K562 (cell line): ENCODE results near the gene TXLNA. TPM values are rescaled to one million over a fixed set of nuclear protein-coding genes. Genes with fewer than 3 reads are reported as not detected.

Experiments used
- CBX3 ChIP-seq, 2 experiments: IDR thresholded peaks; 1 replicate in 1 of 2; 2 replicates in 1 of 2; pipeline ENCODE4 v1.6.1; 2012; ENCODE audit warnings: inconsistent platforms in 2 of 2, low read length in 2 of 2, borderline replicate concordance in 1 of 2, control low read depth in 1 of 2
- CTBP1 ChIP-seq: fragments of 450-650 bp; IDR thresholded peaks from 2 replicates; pipeline ENCODE4 v1.6.1; 2016; ENCODE audit warnings: borderline replicate concordance
- EHMT2 ChIP-seq: fragments of 450-650 bp; IDR thresholded peaks from 2 replicates; pipeline ENCODE4 v1.6.1; 2018; ENCODE audit warnings: antibody characterized with exemption
- ERF ChIP-seq: fragments of 450-650 bp; formaldehyde crosslinking; IDR thresholded peaks from 2 replicates; pipeline ENCODE4 v1.4.0; 2020; ENCODE audit warnings: mild to moderate bottlenecking, mixed read lengths
- SAFB ChIP-seq: fragments of 200-400 bp; formaldehyde crosslinking; IDR thresholded peaks from 2 replicates; pipeline ENCODE4 v1.6.1; 2017; ENCODE audit warnings: low read depth, low read length, borderline replicate concordance
- ZBTB7A ChIP-seq: IDR thresholded peaks from 2 replicates; pipeline ENCODE4 v1.6.1; 2011; ENCODE audit warnings: low read depth, mild to moderate bottlenecking, low read length, moderate library complexity, borderline replicate concordance; ENCODE audit not compliant: control insufficient read depth
- polyA plus RNA-seq, 8 experiments: library from polyadenylated mRNA; depleted of rRNA in 4 of 8; stranded (reverse) in 5 of 8; unstranded in 3 of 8; fragments of >200 nt; fragmentation: Nextera tagmentation in 2 of 8; fragmentation: Illumina TruSeq in 1 of 8; extraction: Ambion mirVana in 2 of 8; extraction: Trizol in 1 of 8; gene quantifications; 2 replicates each; pipeline versions ENCODE4 v1.2.1 to v1.2.3, GENCODE V29; 2011 to 2014; ENCODE audit warnings: inconsistent platforms in 1 of 8, missing spikeins in 1 of 8
- total RNA-seq, 7 experiments: library from RNA; depleted of rRNA in 6 of 7; stranded (reverse); fragments of >200 nt in 6 of 7; fragmentation: Illumina TruSeq in 2 of 7; extraction: Trizol in 2 of 7; gene quantifications; 2 replicates each; pipeline versions ENCODE4 v1.2.1 to v1.2.3, GENCODE V29; 2011 to 2021; ENCODE audit warnings: low replicate concordance in 1 of 7
- TF ChIP-seq, protein P1 (sequence below), 2 experiments: fragments of 450-650 bp; IDR thresholded peaks; 2 replicates each; pipeline ENCODE4 v1.6.1; 2018; ENCODE audit warnings: mild to moderate bottlenecking in 2 of 2, low read depth in 1 of 2; ENCODE audit not compliant: partially characterized antibody in 2 of 2
- TF ChIP-seq, protein P2 (sequence below): sonication (generic); formaldehyde crosslinking; IDR thresholded peaks from 2 replicates; pipeline ENCODE4 v1.8.0; 2022; ENCODE audit warnings: mild to moderate bottlenecking, missing genetic modification reagents, borderline replicate concordance
- TF ChIP-seq, protein P3 (sequence below): sonication (generic); formaldehyde crosslinking; IDR thresholded peaks from 2 replicates; pipeline ENCODE4 v1.8.0; 2022; ENCODE audit warnings: missing genetic modification reagents, mild to moderate bottlenecking, borderline replicate concordance
- TF ChIP-seq, protein P4 (sequence below), 2 experiments: fragments of 450-650 bp; formaldehyde crosslinking in 1 of 2; IDR thresholded peaks; 2 replicates each; pipeline versions ENCODE4 v1.4.0 to v1.6.1; 2014 to 2020; ENCODE audit warnings: mild to moderate bottlenecking in 2 of 2, borderline replicate concordance in 1 of 2, low read depth in 1 of 2

Gene TXLNA
- total and polyA plus RNA-seq, 9 of the 15 experiments (the other 6 are each of a cell fraction or from before 2014, with no cell fraction given) = 9.2 to 54.5 (median 39.3) TPM

DNA sequence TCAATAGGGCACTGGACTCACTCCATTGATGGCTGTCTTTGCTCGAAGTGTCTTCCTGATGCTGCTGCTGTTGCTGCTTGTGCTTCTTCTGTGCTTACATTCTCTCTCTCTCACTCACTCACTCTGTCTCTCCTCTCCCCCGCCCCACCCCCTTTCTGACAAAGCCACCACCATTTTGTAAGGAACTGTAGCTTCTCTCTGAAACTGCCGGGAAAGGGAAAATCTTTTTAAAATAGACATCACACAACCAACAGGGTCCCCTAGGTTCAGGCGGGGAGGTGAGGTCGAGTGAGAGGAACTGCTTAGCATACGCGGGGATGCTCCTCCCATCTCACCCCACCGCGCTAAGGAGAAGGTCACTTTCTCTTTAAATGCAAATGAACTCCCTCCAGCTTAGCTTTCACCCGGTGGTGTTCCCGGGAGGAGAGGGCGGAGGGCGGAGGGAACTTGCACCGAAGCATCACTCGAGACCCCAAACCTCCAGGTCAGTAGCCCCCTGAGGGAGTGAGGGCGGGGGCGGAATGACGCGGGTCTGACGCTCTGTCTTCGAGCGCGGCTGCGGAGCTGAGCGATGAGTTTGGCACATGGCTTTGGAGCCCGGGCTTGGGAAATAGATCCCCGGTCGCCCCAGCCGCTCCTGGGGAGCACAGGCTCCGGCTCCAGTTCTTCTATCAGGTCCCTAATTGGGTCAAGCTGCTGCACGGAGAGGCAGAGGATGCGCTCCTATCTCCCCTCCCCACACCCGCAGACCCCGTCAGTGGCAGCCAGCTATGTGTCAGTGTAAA is 20.9 kb downstream of the TXLNA start, which contains the start of gene CCDC28B (continued):
- TF ChIP-seq, protein P1, sequence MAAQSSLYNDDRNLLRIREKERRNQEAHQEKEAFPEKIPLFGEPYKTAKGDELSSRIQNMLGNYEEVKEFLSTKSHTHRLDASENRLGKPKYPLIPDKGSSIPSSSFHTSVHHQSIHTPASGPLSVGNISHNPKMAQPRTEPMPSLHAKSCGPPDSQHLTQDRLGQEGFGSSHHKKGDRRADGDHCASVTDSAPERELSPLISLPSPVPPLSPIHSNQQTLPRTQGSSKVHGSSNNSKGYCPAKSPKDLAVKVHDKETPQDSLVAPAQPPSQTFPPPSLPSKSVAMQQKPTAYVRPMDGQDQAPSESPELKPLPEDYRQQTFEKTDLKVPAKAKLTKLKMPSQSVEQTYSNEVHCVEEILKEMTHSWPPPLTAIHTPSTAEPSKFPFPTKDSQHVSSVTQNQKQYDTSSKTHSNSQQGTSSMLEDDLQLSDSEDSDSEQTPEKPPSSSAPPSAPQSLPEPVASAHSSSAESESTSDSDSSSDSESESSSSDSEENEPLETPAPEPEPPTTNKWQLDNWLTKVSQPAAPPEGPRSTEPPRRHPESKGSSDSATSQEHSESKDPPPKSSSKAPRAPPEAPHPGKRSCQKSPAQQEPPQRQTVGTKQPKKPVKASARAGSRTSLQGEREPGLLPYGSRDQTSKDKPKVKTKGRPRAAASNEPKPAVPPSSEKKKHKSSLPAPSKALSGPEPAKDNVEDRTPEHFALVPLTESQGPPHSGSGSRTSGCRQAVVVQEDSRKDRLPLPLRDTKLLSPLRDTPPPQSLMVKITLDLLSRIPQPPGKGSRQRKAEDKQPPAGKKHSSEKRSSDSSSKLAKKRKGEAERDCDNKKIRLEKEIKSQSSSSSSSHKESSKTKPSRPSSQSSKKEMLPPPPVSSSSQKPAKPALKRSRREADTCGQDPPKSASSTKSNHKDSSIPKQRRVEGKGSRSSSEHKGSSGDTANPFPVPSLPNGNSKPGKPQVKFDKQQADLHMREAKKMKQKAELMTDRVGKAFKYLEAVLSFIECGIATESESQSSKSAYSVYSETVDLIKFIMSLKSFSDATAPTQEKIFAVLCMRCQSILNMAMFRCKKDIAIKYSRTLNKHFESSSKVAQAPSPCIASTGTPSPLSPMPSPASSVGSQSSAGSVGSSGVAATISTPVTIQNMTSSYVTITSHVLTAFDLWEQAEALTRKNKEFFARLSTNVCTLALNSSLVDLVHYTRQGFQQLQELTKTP (IDR thresholded peaks at IDR 0.05; ENCODE audit: low read depth in 1 of 2, partially characterized antibody in 2 of 2) = peak; percentile 34 to 37
- TF ChIP-seq ERF (CRISPR knock-in tag) (no peak), CBX3 (IDR thresholded peaks at IDR 0.05; ENCODE audit: borderline replicate concordance in 1 of 2, low read length in 2 of 2) (peak in 1 of 2 experiments; percentile 65; a peak in 1 of 3 replicates), SAFB (no peak), ZBTB7A (peak; percentile 55), CTBP1 (peak; percentile 57; the same call in 1 of the 2 replicates), EHMT2 (no peak)
- TF ChIP-seq, protein P2, sequence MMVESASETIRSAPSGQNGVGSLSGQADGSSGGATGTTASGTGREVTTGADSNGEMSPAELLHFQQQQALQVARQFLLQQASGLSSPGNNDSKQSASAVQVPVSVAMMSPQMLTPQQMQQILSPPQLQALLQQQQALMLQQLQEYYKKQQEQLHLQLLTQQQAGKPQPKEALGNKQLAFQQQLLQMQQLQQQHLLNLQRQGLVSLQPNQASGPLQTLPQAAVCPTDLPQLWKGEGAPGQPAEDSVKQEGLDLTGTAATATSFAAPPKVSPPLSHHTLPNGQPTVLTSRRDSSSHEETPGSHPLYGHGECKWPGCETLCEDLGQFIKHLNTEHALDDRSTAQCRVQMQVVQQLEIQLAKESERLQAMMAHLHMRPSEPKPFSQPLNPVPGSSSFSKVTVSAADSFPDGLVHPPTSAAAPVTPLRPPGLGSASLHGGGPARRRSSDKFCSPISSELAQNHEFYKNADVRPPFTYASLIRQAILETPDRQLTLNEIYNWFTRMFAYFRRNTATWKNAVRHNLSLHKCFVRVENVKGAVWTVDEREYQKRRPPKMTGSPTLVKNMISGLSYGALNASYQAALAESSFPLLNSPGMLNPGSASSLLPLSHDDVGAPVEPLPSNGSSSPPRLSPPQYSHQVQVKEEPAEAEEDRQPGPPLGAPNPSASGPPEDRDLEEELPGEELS (CRISPR knock-in tag) = no peak
- TF ChIP-seq, protein P3, sequence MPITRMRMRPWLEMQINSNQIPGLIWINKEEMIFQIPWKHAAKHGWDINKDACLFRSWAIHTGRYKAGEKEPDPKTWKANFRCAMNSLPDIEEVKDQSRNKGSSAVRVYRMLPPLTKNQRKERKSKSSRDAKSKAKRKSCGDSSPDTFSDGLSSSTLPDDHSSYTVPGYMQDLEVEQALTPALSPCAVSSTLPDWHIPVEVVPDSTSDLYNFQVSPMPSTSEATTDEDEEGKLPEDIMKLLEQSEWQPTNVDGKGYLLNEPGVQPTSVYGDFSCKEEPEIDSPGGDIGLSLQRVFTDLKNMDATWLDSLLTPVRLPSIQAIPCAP (CRISPR knock-in tag) = no peak; the same call in 1 of the 2 replicates
- TF ChIP-seq, protein P4, sequence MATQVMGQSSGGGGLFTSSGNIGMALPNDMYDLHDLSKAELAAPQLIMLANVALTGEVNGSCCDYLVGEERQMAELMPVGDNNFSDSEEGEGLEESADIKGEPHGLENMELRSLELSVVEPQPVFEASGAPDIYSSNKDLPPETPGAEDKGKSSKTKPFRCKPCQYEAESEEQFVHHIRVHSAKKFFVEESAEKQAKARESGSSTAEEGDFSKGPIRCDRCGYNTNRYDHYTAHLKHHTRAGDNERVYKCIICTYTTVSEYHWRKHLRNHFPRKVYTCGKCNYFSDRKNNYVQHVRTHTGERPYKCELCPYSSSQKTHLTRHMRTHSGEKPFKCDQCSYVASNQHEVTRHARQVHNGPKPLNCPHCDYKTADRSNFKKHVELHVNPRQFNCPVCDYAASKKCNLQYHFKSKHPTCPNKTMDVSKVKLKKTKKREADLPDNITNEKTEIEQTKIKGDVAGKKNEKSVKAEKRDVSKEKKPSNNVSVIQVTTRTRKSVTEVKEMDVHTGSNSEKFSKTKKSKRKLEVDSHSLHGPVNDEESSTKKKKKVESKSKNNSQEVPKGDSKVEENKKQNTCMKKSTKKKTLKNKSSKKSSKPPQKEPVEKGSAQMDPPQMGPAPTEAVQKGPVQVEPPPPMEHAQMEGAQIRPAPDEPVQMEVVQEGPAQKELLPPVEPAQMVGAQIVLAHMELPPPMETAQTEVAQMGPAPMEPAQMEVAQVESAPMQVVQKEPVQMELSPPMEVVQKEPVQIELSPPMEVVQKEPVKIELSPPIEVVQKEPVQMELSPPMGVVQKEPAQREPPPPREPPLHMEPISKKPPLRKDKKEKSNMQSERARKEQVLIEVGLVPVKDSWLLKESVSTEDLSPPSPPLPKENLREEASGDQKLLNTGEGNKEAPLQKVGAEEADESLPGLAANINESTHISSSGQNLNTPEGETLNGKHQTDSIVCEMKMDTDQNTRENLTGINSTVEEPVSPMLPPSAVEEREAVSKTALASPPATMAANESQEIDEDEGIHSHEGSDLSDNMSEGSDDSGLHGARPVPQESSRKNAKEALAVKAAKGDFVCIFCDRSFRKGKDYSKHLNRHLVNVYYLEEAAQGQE (IDR thresholded peaks at IDR 0.05; ENCODE audit: borderline replicate concordance) = no peak
- TF ChIP-seq, protein P4 (CRISPR knock-in tag; IDR thresholded peaks at IDR 0.05; ENCODE audit: low read depth) = no peak
